Measurements from ENCODE around the gene SH3GLB2.

GRCh38 chr9:129005336-129005997, 22.7 kb downstream of the SH3GLB2 start:
- no peak for TF ChIP-seq EZH2 (IDR thresholded peaks at IDR 0.05; ENCODE audit: insufficient read depth, poor library complexity, severe bottlenecking)
- TF ChIP-seq EZH2phosphoT487 (IDR thresholded peaks at IDR 0.05; ENCODE audit: insufficient read depth, low read depth), result no peak

Measured in GM23248 (cell line).